ENCODE measurements around the gene LEAP2. TPM values are rescaled to one million over a fixed set of nuclear protein-coding genes. Genes with fewer than 3 reads are reported as not detected.

LEAP2 gene
- polyA plus RNA-seq, 5 donors = 3.2 to 4.9 (median 4.5) TPM

DNA sequence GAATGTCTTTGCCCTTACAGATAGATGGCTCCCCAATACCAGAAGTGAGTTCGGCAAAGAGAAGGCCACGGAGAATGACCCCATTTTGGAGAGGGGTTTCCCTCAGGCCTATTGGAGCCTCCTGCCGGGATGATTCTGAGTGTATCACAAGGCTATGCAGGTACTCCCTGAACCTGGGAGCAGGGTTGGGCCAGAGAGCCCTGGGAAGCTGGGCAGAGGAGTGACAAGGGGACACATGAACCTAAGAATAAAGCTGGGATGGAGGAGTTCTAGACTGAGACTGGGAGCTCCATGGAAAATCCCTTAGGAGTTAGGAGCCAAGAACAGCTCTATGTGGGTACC, 433 bp downstream of the LEAP2 start:
- DNase-seq = no peak

DNA sequence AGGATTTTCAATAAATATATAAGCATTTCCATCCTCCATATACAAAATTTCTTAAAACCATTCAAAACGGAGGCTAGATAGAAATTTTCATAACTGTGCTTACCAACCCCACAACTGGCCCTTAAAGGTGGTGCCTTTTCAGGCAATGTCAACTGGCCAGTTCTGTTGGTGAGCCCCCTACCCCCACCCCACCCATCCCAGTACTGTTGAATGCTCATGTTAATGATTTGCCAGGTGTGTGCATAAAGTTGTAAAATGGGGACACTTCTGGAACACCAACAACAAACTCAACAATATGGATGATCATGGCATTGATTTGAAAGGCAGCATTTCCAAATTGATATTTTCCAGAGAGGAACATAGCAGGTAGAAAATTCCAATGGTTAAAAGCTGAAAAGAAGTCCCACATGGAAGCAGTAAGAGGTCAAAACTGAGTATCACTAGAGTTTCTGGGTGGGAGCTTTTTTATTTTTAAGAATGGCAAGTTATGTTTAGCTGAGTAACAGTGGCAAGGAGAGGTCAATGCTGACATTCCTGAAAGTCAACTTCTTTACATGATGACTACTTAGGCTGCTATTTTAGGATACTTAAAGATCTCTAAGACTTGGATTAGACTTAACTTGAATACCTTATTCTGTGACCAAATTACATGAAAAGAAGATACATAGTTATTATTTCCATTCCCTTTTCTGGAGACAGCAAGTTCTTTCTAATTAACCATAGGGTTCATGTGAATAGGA, 2.7 kb downstream of the LEAP2 start:
- no peak for DNase-seq

DNA sequence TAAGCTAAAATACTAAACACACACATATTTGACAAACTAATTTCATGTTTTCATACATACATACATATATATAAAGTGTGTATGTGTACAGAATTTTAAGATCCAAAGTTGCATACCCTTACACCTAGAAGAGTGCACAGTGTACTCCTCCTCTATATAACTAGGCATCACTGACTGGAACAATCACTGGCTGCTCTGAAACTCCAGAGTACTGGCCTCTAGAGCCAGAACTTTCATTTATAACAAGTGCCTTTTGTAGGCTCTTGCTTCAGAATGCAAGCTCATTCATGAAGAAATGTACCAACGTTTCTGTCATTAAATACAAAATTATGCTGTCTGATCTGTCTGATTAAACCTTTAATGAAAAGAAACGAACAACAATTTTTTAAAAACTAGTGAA, 4.0 kb downstream of the LEAP2 start:
- no peak for DNase-seq

DNA sequence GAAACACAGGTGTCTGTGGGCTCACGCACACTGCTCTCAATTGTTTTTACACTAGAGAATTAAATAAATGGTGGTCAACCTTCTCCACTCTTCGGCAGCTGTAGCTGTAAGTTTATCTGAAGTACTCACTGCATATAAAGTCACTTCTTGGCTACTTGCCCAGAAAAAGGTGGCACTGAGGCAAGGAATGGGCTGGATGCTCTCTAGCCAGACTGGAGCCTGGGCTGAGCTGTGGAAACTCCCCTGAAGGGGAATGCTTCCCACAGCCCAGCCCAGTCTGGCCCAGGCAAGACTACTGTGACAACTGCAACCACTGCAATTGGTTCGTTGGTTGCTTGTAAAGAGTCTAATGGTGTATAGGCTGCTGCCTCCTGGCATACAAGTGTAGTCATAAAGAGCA, 4.5 kb downstream of the LEAP2 start:
- DNase-seq = peak in 1 of 2 donors; percentile 11

DNA sequence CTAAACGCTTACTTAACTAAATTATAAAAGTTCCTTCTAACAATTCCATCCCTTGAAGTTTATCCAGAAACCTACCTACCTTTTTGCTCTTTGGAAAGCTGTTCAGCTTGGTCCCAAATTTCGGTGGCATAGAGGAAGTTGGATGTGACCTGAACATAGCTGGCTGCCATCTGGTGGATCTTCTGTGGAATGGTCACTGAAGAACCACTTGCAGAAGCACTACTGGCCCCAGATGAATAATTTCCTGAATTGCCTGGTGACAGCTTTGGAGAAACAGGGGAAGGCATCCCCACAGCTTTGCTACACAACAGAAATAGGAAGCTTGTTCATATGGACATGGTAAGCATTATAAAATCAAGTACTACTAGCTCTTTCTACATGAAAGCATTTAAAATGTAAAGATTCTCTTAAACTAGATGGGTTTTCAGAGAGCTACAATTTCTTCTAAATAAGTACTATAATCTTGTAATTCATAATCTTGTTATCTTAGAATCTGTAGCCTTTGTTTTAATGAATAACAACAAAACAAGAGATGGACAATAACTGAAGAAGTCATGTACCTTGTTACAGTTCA, 9.9 kb downstream of the LEAP2 start:
- peak; percentile 27 to 45 for DNase-seq

DNA sequence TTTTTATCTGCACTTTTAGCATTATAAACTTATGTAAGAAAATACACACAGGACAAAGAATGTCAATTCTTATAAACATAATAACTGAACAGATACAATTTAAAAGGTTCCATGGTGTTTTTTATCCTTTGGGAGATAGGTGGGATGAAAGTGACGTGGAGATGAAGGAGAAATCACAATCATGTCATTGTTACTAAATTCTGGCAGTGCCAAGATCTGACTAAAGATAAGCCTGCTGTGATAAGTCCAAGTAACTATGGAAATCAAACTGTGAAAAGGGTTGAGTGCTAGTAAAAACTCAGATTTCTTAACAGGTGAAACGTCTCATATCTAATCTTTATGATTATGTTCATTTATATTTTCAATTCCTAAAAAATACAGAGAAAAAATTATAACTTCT, 11.1 kb downstream of the LEAP2 start:
- no peak for DNase-seq

DNA sequence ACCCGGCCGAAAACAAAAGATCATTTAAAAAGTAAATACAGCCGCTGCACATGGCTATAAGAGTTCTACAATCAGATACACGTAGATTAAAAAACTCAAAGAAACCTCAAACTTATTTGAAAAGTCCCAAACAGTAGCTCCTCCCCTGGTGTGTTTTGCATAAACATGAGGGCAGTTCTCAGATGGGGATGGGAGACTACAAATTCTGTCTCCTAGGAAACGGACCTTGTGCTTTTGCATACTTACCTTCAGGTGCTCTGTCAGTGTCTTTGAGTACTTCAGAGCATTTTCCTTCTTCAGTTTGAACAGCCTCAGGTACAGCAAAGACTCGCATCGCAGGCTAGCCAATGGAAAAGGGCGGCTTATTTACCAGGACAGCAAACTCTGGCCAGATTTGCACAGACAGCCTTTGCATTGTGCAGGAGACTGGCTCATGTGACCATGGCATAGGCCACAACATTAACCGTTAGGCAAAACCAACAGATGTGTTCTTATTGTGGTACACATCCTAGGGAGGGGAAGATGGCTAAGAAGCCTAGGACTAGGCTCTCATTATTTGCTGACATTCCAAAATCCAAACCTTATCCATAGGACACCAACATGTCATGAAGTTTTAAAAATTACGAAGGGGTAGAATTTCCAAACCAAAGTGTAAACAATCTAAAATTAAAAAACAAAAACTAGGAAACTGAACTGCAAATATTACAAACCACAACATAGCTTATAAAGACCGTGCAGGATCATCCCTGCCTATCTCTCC, 12.8 kb downstream of the LEAP2 start:
- DNase-seq = no peak

DNA sequence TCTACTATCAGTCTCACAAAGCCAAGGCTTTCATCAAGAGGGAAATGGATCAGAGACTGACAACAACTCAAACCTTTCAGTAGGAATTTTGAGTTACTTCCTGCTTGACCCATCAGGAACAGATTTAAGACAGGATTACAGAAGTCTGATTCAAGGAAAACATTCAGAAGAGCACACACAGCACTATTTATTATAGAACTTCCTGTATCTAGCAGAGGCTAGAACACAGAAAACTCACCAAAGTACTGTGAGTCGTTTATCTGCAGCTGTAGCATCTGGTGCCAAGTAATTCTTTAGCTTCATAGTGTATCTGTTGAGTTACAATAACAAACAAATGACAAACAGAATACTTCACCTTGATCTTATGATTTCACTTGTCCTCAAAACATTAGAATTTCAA, 13.8 kb downstream of the LEAP2 start:
- no peak for DNase-seq

DNA sequence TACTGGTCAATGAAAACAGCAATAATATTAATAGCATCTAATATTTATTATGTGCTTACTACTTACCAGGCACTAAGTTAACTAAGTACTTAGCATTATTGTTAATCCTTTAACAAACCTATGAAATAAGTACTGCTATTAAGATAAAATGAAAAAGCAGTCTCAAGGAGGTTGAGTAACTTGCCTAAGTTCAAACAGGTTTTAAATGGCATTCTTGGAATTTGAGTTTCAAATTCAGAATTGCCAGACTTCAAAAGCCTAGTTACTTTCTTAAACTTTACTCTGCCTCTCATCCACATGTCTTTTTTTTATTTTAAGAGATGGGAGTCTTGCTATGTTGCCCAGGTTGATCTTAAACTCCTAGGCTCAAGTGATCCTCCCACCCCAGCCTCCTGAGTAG, 16.0 kb downstream of the LEAP2 start:
- DNase-seq = no peak

DNA sequence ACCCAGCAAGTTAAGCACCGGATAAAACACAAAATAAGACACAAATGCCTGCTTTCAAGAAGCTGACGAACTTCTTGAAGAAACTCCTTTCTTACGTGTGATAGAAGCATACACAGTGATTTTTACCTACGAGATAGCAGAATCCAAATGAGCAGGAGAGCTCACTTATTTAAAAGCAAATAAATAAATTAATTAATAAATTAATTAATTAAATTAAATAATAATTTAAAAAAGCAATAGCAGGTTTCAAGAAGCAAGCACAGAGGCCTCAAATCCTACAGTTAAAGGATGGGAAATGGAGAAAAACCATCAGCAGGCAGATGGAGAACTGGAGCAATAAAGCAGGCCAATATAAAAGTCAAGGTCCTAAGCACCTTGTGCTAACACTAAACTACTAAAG, 17.3 kb downstream of the LEAP2 start:
- no peak for DNase-seq

DNA sequence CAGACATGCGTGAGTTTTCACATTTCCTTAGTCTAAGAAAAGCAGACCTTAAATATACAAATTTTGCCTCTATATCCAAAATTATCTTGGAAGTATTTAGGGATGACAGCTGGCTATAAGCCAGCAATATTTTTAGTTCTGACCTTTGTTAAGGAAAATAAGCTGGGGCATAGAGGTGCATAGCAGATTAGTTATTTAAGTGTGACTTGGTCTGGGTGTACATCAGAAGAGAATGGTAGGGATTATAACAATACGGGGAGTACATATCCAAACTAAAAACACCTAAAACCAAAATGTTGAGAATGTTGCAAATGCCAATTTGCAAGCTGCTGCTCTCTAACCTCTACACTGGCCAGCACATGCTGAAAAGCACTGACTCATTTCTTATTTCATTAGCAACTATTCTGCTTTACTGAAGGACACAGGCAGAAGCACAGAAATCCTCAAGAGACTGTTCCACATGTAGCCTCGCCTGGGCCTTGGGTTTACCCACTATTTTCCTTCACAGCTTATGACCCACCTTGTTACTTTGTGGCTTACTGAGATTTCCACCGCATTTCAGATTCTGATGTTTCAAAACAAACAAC, 22.3 kb downstream of the LEAP2 start:
- DNase-seq = no peak

DNA sequence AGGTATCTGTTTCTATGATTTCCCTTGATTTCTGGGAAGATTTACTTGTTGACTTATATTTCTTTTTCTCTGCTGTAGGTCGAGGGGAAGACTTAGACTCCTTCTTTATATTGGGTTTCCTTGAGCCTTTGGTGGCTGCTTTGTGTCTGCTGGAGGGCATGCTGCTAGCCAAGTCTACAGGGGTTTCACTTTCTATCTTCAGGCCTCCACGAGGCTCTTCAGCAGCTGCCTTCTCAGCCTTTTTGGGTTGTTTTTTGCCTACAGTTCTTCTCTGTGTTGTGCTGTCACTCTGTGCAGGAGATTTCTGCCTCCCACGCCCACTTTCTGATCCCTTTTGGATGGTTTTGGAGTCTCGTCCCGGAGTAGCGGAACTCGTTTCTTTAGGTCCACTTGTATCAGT, 23.2 kb downstream of the LEAP2 start:
- DNase-seq = no peak

DNA sequence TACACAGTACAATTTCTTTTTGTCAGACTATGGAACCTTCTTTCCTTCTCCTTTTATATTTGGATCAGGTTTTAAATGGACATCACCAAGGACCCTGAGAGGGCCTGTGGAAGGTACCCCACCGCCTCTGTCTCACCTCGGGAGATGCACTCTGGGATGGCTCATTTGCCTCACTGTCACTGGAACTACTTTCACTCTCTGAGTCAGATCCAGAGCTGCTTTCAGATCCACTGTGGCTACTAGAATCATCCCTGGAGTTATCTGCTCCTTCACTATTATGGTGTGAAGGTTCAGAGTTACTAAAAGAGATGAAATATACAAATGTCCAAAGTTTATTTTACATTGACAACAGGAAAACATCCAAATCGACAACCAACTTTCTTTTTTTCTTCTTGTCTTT, 24.6 kb downstream of the LEAP2 start:
- no peak for DNase-seq

DNA sequence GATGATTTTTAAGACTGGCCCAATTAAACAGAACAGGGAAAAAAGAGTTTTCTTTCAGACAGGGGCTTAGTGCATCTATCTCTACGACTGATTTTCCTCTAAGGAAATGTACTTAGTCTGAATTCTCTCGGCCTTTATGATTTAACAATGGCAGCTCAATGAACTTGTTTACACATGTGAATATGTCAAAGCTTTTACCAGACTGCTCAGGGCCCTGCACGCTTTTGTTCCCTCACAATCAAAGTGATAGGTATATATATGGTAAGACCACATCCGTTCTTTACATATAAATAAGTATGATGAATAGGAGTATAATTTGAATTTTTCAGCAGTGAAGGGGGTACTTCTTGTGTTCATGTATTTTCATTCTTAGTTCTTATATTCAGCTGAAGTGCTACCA, 27.6 kb downstream of the LEAP2 start:
- no peak for DNase-seq

DNA sequence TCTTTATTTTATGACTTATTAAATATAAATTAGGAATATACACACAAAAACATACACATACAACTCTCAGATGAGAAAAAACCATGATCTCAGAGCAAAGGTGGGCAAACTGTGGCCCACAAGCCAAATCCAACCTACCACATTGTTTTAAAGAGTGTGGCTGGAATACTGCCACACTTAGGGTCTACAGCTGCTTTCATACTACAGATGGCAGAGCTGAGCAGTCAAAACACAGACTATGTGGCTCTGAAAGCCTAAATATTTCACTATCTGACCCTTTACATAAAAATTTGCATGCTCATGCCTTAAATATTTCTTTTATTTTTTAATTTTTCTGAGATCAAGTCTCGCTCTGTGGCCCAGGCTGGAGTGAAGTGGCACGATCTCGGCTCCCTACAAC, 28.3 kb downstream of the LEAP2 start:
- DNase-seq = no peak

DNA sequence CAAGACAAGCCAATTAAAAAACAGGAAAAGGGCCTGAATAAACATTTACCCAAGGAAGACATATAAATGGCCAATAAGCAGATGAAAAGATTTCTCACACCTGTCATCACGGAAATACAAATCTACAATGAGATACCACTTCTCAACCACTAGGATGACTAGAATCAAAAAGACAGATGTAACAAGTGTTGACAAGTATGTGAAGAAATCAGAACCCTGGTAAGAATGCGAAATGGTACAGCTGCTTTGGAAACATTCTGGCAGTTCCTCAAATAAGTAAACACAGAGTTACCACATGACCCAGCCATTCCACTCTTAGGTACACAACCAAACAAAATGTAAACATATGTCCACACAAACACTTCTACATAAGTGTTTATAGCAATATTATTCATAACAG, 32.5 kb downstream of the LEAP2 start:
- DNase-seq = no peak

DNA sequence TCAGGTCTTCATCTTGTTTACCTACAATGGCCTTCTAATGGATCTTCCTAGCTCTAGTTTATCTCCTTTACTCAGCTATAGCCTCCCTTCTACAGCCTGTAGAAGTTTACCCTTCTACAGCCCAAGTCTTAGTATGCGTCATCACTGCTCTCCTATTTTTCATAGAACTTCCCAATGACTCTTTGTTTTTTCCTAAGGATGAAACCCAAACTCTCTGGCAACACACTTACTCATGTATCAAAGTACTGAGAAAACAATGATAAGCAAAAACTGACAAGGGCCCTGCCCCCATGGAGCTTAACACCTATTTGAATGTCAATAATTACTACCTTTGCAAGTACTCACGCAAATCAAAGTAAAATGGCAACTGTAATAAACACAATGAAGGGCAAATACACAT, 33.7 kb downstream of the LEAP2 start:
- DNase-seq = no peak

DNA sequence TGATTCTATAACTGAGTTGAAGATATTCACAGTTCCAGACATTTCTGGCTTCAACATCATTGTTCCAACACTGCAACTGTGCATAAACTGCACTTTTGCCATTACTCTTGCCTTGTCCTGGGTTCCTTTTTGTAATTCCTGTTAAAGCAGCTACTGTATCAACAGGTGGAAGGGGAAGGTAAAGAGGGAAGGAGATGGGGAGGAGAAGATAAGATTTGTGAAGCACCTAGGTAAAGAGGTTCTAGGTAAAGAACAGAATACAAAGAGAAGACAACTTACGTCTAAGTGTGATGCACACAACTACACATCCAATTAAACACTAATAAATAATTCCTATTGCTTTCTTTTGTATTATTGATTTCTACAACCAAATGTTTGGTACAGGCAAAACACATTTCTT, 36.2 kb downstream of the LEAP2 start:
- no peak for DNase-seq

DNA sequence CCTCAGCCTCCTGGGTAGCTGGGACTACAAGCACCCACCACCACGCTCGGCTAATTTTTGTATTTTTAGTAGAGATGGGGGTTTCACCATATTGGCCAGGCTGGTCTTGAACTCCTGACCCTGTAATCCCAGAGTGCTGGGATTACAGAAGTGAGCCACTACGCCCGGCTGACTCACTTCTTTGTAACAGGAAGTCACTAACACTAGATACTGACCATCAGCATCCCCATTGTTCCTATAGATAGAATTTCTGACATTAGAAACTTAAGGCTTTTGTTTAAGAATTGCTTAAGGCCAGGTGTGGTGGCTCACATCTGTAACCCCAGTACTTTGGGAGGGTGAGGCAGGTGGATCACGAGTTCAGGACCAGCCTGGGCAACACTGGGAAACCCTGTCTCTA, 42.2 kb downstream of the LEAP2 start:
- no peak for DNase-seq

DNA sequence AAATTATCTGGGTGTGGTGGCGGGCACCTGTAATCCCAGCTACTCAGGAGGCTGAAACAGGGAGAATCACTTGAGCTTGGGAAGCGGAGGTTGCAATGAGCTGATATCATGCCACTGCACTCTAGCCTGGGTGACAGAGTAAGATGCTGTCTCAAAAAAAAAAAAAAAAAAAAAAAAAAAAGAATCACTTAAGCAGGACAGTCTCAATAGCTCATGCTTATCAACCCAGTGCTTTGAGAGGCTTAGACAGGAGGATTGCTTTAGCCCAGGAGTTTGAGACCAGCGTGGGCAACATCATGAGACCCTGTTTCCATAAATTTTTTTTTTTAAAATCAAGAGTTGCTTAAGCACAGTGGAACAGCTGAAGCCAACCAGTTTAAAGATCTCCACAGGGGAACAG, 42.6 kb downstream of the LEAP2 start:
- DNase-seq = no peak
